ENCODE results near the gene POLR2M. TPM values are rescaled to one million over a fixed set of nuclear protein-coding genes. Genes with fewer than 3 reads are reported as not detected.
A peak's percentile ranks its signal among the peaks of the same experiment; 100 is the strongest.

POLR2M gene
- total RNA-seq = 10 to 100 TPM; 76.1 to 87.2 TPM

GRCh38 chr15:57706405-57707209, at the start of gene POLR2M:
Gene POLR2M, plus strand, starts transcription at chr15:57706714. Its CDS starts 129 bp downstream, at chr15:57706843.
- DNase-seq (peak; percentile 96), ATAC-seq (peak; percentile 94)
- ChIA-PET CTCF (interaction anchor here (0.5 to 2.5 kb wide), 9 partner anchors 13 to 981 kb away, joined by 3 to 9 read pairs (median 4); no protein-coding TSS in a partner anchor), POLR2A (interaction anchor here (0.6 to 1.4 kb wide), 5 partner anchors 10 to 1364 kb away, joined by 3 to 8 read pairs (median 4); no protein-coding TSS in a partner anchor)
- peaks cover 37% of the 10 kb centered on the region for H3K36me3 Mint-ChIP-seq (ENCODE audit: low read depth)
- intact Hi-C loops (cut with DNase I, micrococcal nuclease) = loop anchor here (1.0 to 10.0 kb wide), 8 partner anchors 118 to 1948 kb away; partner anchors contain the start of genes GTF2A2 (in 1 of the 2), MINDY2 (in 1 of the 2), RNF111 (in 1 of the 2) and SLTM (in 1 of the 2)
- peaks cover 70% of the 10 kb centered on the region for H3K4me1 Mint-ChIP-seq
- no peaks in the 10 kb centered on the region for H3K27me3 Mint-ChIP-seq
- H3K4me3 Mint-ChIP-seq = peak within 1 kb of the TSS; percentile 90
- no peaks in the 10 kb centered on the region for H3K9me3 Mint-ChIP-seq (ENCODE audit: low read depth)
- H3K27ac Mint-ChIP-seq = peak within 1 kb of the TSS; percentile 95

DNA sequence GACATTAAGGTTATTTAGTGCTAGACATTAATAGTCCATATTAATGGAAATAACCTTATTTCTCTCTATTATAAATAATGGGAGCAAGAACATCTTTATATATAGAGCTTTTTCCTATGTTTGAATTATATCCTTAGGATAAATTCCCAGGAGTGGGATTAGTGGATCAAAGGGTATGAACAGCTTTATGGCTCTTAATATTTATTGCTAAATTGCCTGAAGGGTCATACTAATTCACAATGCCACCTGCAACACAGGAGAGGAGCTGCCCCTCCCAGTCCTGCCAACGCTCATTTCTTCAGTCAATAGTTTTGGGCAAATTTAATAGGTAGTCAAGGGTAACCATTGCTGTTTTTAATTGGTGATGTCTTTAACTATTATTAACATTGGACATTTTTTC, 48.9 kb upstream of the POLR2M start:
- H3K9me3 Mint-ChIP-seq (ENCODE audit: low read depth) = no peaks in the 10 kb centered on the region
- H3K4me3 Mint-ChIP-seq = no peak overlapping the region
- ChIA-PET POLR2A (no interaction called here), CTCF (interaction anchor here (0.6 to 1.4 kb wide), 3 partner anchors 11 to 525 kb away, joined by 3 read pairs; no protein-coding TSS in a partner anchor)
- no peak overlapping the region for H3K27ac Mint-ChIP-seq
- no peak for DNase-seq
- ATAC-seq = no peak
- no peaks in the 10 kb centered on the region for H3K4me1 Mint-ChIP-seq
- intact Hi-C loops (cut with DNase I, micrococcal nuclease) = no loop called here
- H3K27me3 Mint-ChIP-seq = peaks cover 3% of the 10 kb centered on the region
- H3K36me3 Mint-ChIP-seq (ENCODE audit: low read depth) = no peaks in the 10 kb centered on the region

DNA sequence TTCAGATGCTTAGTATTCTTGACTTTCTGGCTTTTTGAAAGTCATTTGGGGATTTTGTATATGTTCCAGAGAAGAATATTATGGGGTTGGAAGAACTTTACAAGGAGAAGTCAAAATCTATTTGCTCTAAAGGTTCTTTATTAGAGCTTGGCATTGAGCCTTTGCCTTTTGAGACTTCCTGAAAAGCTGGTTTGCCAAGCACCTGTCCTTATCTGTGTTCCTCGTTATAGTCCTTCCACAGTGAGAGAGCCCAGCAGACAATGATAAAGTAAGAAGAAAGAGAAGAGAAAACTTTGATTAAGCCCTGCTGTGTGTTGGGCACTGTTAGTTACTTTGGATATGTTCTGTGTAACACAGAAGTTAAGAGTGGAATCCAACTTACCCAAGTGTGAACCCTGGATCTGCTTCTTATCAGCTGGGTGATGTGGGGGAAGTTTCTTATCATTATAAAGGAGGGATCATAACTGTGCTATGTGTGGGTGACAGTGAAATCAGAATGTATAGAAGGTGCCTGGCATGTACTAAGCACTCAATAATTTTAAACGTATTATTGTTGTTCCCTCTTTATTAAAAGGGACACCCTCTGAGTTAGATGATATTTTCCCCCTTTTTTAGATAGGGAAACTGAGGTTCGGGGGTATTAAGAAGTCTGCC, 44.3 kb upstream of the POLR2M start:
- ATAC-seq (no peak), DNase-seq (no peak)
- peaks cover 3% of the 10 kb centered on the region for H3K27me3 Mint-ChIP-seq
- no peaks in the 10 kb centered on the region for H3K9me3 Mint-ChIP-seq (ENCODE audit: low read depth)
- ChIA-PET POLR2A (no interaction called here), CTCF (interaction anchor here (0.9 to 1.8 kb wide), 2 partner anchors 20 to 102 kb away, joined by 3 to 5 read pairs; no protein-coding TSS in a partner anchor)
- no peak overlapping the region for H3K27ac Mint-ChIP-seq
- no peaks in the 10 kb centered on the region for H3K4me1 Mint-ChIP-seq
- H3K4me3 Mint-ChIP-seq = no peak overlapping the region
- H3K36me3 Mint-ChIP-seq (ENCODE audit: low read depth) = no peaks in the 10 kb centered on the region
- intact Hi-C loops (cut with DNase I, micrococcal nuclease) = no loop called here

DNA sequence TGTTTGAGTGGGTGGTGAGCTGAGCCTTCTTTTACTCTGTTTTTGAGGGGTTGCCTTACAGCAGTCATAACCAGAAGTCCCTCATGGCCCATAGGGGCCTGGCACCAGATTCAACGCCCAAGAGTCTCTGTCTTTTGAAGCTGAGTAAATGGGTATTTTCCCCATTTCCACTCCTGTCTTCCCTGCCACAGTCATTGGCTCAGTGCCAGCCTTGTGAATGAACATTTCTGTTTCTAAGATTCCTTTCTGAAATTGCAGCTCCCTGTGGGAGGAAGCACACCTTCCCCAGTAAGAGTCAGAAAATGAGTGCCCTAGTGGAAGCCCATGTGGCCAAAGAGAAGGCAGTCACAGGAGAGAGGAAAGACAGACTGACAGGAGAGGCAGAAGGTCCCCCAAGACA, 43.7 kb upstream of the POLR2M start:
- H3K36me3 Mint-ChIP-seq (ENCODE audit: low read depth) = no peaks in the 10 kb centered on the region
- H3K9me3 Mint-ChIP-seq (ENCODE audit: low read depth) = no peaks in the 10 kb centered on the region
- H3K27me3 Mint-ChIP-seq = peaks cover 3% of the 10 kb centered on the region
- DNase-seq = no peak
- ATAC-seq = no peak
- POLR2A ChIA-PET = no interaction called here
- peaks cover under 1% of the 10 kb centered on the region for H3K4me1 Mint-ChIP-seq
- no peak overlapping the region for H3K4me3 Mint-ChIP-seq
- no peak overlapping the region for H3K27ac Mint-ChIP-seq
- intact Hi-C loops (cut with DNase I, micrococcal nuclease) = no loop called here
- CTCF ChIA-PET = interaction anchor here (0.9 to 1.8 kb wide), 2 partner anchors 21 to 103 kb away, joined by 3 to 5 read pairs; no protein-coding TSS in a partner anchor

- no peak for ATAC-seq
- DNase-seq = no peak
- Mint-ChIP-seq H3K27me3 (peaks cover 3% of the 10 kb centered on the region), H3K27ac (no peak overlapping the region), H3K36me3 (ENCODE audit: low read depth) (no peaks in the 10 kb centered on the region), H3K4me3 (no peak overlapping the region), H3K4me1 (peaks cover 2% of the 10 kb centered on the region), H3K9me3 (ENCODE audit: low read depth) (no peaks in the 10 kb centered on the region)
- CTCF ChIA-PET = interaction anchor here (0.9 to 1.8 kb wide), 2 partner anchors 21 to 103 kb away, joined by 3 to 5 read pairs; no protein-coding TSS in a partner anchor
- POLR2A ChIA-PET = no interaction called here
- intact Hi-C loops (cut with DNase I, micrococcal nuclease) = no loop called here
Measured at GRCh38 chr15:57663262-57663661, 43.3 kb upstream of the POLR2M start.

DNA sequence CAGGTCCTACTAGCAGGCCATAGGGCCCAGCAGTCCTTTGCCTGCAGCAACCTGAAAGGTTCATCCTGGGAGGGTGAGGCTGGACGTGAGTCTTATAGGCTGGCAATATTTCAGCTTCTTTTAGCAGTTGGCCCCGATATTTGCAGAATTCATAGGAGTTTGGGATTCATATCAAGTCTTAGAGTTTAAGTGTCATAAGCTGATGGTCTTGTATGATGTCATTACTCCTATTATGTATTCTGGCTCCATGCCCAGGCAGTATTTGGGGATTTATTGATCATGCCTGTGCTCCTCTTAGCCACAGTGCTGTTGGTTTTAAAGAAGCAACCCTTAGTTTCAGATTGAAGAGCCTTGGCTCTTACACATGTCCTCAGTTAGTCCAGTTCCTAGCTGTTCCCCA, 41.3 kb upstream of the POLR2M start:
- no peak for ATAC-seq
- intact Hi-C loops (cut with DNase I, micrococcal nuclease) = no loop called here
- Mint-ChIP-seq H3K27ac (no peak overlapping the region), H3K4me3 (no peak overlapping the region), H3K27me3 (peaks cover 3% of the 10 kb centered on the region), H3K36me3 (ENCODE audit: low read depth) (no peaks in the 10 kb centered on the region), H3K4me1 (peaks cover 2% of the 10 kb centered on the region), H3K9me3 (ENCODE audit: low read depth) (no peaks in the 10 kb centered on the region)
- ChIA-PET POLR2A (interaction anchor here (0.7 kb wide), 1 partner anchor 886 kb away, joined by 3 read pairs; no protein-coding TSS in a partner anchor), CTCF (interaction anchor here (0.6 to 2.3 kb wide), 4 partner anchors 9 to 231 kb away, joined by 3 to 7 read pairs (median 5); no protein-coding TSS in a partner anchor)
- DNase-seq = no peak

GRCh38 chr15:57665939-57666338, 40.6 kb upstream of the POLR2M start:
- Mint-ChIP-seq H3K27me3 (peaks cover 1% of the 10 kb centered on the region), H3K27ac (no peak overlapping the region), H3K4me3 (no peak overlapping the region), H3K9me3 (ENCODE audit: low read depth) (no peaks in the 10 kb centered on the region), H3K36me3 (ENCODE audit: low read depth) (no peaks in the 10 kb centered on the region), H3K4me1 (peaks cover 2% of the 10 kb centered on the region)
- intact Hi-C loops (cut with DNase I, micrococcal nuclease) = no loop called here
- ChIA-PET CTCF (interaction anchor here (0.9 to 2.3 kb wide), 2 partner anchors 10 to 106 kb away, joined by 6 to 7 read pairs; no protein-coding TSS in a partner anchor), POLR2A (no interaction called here)
- ATAC-seq (no peak), DNase-seq (no peak)

- intact Hi-C loops (cut with DNase I, micrococcal nuclease) = no loop called here
- H3K27ac Mint-ChIP-seq = no peak overlapping the region
- DNase-seq (no peak), ATAC-seq (no peak)
- no peaks in the 10 kb centered on the region for H3K27me3 Mint-ChIP-seq
- POLR2A ChIA-PET = no interaction called here
- no peak overlapping the region for H3K4me3 Mint-ChIP-seq
- peaks cover 2% of the 10 kb centered on the region for H3K4me1 Mint-ChIP-seq
- H3K9me3 Mint-ChIP-seq (ENCODE audit: low read depth) = no peaks in the 10 kb centered on the region
- CTCF ChIA-PET = interaction anchor here (0.6 to 1.4 kb wide), 4 partner anchors 16 to 194 kb away, joined by 3 to 5 read pairs (median 4); no protein-coding TSS in a partner anchor
- H3K36me3 Mint-ChIP-seq (ENCODE audit: low read depth) = no peaks in the 10 kb centered on the region
Measured at GRCh38 chr15:57667171-57667849, 39.2 kb upstream of the POLR2M start.

DNA sequence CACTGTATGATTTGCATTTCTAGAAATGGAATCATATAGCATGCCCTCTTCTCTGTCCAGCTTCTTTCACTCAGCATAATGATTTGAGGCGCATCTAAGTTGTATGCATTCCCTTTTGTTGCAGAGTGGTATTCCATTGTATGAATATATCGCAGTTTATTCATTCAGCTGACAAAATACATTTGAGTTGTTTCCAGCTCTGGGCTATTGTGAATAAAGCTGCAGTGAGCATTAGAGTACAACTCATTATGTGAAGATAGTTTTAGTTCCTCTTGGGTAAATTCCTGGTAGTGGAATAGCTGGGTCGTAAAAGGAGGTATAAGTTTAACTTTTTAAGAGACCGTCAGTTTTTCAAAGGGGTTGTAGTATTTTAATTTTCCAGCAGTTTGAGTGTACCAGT, 38.5 kb upstream of the POLR2M start:
- no peak overlapping the region for H3K27ac Mint-ChIP-seq
- CTCF ChIA-PET = interaction anchor here (0.6 to 1.4 kb wide), 9 partner anchors 17 to 193 kb away, joined by 3 to 5 read pairs (median 3); no protein-coding TSS in a partner anchor
- no peaks in the 10 kb centered on the region for H3K36me3 Mint-ChIP-seq (ENCODE audit: low read depth)
- POLR2A ChIA-PET = no interaction called here
- DNase-seq = no peak
- H3K27me3 Mint-ChIP-seq = no peaks in the 10 kb centered on the region
- ATAC-seq = no peak
- no peak overlapping the region for H3K4me3 Mint-ChIP-seq
- intact Hi-C loops (cut with DNase I, micrococcal nuclease) = no loop called here
- no peaks in the 10 kb centered on the region for H3K9me3 Mint-ChIP-seq (ENCODE audit: low read depth)
- H3K4me1 Mint-ChIP-seq = peaks cover 2% of the 10 kb centered on the region

- H3K4me1 Mint-ChIP-seq = peaks cover 2% of the 10 kb centered on the region
- intact Hi-C loops (cut with DNase I, micrococcal nuclease) = no loop called here
- ATAC-seq (no peak), DNase-seq (no peak)
- CTCF ChIA-PET = no interaction called here
- peaks cover 2% of the 10 kb centered on the region for H3K27me3 Mint-ChIP-seq
- H3K9me3 Mint-ChIP-seq (ENCODE audit: low read depth) = no peaks in the 10 kb centered on the region
- H3K4me3 Mint-ChIP-seq = no peak overlapping the region
- H3K36me3 Mint-ChIP-seq (ENCODE audit: low read depth) = no peaks in the 10 kb centered on the region
- H3K27ac Mint-ChIP-seq = no peak overlapping the region
- POLR2A ChIA-PET = no interaction called here
Measured at GRCh38 chr15:57671636-57672035, 34.9 kb upstream of the POLR2M start.
